Right lobe of liver (tissue), 4 donors: ENCODE measurements around the gene SH3RF3.
"Not testable (repeated sequence)": the region's sequence is repeated elsewhere in the genome, so short reads cannot be mapped to it uniquely, and the experiment has no call there.

Experiments used
- POLR2A ChIP-seq: fragments of 450-650 bp; IDR thresholded peaks from one replicate; pipeline ENCODE4 v1.6.1; 2017; ENCODE audit warnings: antibody characterized with exemption, mild to moderate bottlenecking
- TF ChIP-seq, protein P1 (sequence below), 4 donors: fragments of 200-600 bp in 3 of 4; fragments of 450-650 bp in 1 of 4; IDR thresholded peaks; one replicate each; pipeline versions ENCODE4 v1.5.1 to v1.8.0; 2016 to 2022; ENCODE audit warnings: antibody characterized with exemption in 4 of 4, mild to moderate bottlenecking in 2 of 4
- donor health status: DM: no; HTN: no; CAD: no.
- donor health status: DM: no; HTN: no; CAD: no.
- donor health status: DM: no; HTN: yes; CAD: no.

- TF ChIP-seq POLR2A = not testable (repeated sequence)
- TF ChIP-seq, protein P1, sequence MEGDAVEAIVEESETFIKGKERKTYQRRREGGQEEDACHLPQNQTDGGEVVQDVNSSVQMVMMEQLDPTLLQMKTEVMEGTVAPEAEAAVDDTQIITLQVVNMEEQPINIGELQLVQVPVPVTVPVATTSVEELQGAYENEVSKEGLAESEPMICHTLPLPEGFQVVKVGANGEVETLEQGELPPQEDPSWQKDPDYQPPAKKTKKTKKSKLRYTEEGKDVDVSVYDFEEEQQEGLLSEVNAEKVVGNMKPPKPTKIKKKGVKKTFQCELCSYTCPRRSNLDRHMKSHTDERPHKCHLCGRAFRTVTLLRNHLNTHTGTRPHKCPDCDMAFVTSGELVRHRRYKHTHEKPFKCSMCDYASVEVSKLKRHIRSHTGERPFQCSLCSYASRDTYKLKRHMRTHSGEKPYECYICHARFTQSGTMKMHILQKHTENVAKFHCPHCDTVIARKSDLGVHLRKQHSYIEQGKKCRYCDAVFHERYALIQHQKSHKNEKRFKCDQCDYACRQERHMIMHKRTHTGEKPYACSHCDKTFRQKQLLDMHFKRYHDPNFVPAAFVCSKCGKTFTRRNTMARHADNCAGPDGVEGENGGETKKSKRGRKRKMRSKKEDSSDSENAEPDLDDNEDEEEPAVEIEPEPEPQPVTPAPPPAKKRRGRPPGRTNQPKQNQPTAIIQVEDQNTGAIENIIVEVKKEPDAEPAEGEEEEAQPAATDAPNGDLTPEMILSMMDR (IDR thresholded peaks at IDR 0.05) = not testable (repeated sequence)
Measured at GRCh38 chr2:109224341-109224740, 95.3 kb downstream of the SH3RF3 start.
